B cell (primary cell): ENCODE data around the gene HOXB6.

Source experiments
- EZH2 ChIP-seq: IDR thresholded peaks from 2 replicates; pipeline ENCODE4 v1.6.1; 2012; ENCODE audit warnings: borderline replicate concordance, low read depth, mild to moderate bottlenecking, moderate library complexity, low read length; ENCODE audit not compliant: insufficient read depth, poor library complexity, severe bottlenecking
- TF ChIP-seq, protein P1 (sequence below): fragments of 200-600 bp; IDR thresholded peaks from one replicate; pipeline ENCODE4 v1.8.0; 2022; ENCODE audit warnings: antibody characterized with exemption, mild to moderate bottlenecking

- TF ChIP-seq, protein P1, sequence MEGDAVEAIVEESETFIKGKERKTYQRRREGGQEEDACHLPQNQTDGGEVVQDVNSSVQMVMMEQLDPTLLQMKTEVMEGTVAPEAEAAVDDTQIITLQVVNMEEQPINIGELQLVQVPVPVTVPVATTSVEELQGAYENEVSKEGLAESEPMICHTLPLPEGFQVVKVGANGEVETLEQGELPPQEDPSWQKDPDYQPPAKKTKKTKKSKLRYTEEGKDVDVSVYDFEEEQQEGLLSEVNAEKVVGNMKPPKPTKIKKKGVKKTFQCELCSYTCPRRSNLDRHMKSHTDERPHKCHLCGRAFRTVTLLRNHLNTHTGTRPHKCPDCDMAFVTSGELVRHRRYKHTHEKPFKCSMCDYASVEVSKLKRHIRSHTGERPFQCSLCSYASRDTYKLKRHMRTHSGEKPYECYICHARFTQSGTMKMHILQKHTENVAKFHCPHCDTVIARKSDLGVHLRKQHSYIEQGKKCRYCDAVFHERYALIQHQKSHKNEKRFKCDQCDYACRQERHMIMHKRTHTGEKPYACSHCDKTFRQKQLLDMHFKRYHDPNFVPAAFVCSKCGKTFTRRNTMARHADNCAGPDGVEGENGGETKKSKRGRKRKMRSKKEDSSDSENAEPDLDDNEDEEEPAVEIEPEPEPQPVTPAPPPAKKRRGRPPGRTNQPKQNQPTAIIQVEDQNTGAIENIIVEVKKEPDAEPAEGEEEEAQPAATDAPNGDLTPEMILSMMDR = no peak
- no peak for TF ChIP-seq EZH2
These were observed 40.4 kb downstream of the HOXB6 start for GRCh38 chr17:48564188-48565021.
